HG03045 (cell line): ENCODE measurements around the gene ACBD5.
"Not testable (repeated sequence)": the region's sequence is repeated elsewhere in the genome, so short reads cannot be mapped to it uniquely, and the experiment has no call there.

Source experiments
- ATAC-seq: cut with Tn5 transposase; IDR thresholded peaks from one replicate; pipeline ENCODE4 v1.9.1; 2021; ENCODE audit warnings: mild to moderate bottlenecking, moderate library complexity; ENCODE audit not compliant: unreplicated experiment

ACBD5 gene

GRCh38 chr10:27240212-27241009 lies at the start of gene ACBD5:
Gene ACBD5 (minus strand): TSS chr10:27240797. CDS start chr10:27240688, 109 bp downstream.
- ATAC-seq = peak; percentile 57

DNA sequence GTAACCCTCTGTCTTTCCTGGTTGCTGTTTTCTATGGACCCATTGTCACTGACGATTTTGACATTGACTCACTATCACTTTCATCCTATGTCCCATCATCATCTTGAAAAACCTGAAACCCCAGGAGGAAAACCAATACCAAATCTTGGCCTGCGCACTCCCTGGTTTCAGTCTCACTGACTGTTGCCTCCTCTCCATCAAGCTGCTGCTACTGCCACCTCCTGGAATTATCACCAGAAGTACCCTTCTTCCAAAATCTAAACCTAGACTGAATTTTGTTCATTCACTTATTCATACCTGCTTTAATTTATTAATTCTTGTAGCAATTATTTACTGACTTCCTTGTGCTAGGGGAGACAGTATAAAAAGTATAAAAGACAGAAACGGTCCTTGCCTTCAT lies 44.5 kb upstream of the ACBD5 start:
- no peak for ATAC-seq

DNA sequence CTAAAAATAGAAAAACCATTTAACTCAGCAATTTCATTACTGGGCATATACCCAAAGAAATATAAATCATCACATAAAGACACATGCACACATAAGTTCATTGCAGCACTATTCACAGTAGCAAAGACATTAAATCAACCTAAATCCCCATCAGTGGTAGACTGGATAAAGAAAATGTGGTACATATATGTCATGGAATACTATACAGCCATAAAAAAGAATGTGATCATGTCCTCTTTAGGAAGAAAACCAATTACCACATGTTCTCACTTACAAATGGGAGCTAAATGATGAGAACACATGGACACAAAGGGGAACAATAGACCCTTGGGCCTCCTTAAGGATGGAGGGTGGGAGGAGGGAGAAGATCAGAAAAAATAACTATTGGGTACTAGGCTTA lies 36.0 kb upstream of the ACBD5 start:
- ATAC-seq = no peak

- not testable (repeated sequence) for ATAC-seq
These were observed 25.4 kb upstream of the ACBD5 start for GRCh38 chr10:27266025-27266424.

GRCh38 chr10:27262788-27263187 lies 22.2 kb upstream of the ACBD5 start:
- ATAC-seq = not testable (repeated sequence)

DNA sequence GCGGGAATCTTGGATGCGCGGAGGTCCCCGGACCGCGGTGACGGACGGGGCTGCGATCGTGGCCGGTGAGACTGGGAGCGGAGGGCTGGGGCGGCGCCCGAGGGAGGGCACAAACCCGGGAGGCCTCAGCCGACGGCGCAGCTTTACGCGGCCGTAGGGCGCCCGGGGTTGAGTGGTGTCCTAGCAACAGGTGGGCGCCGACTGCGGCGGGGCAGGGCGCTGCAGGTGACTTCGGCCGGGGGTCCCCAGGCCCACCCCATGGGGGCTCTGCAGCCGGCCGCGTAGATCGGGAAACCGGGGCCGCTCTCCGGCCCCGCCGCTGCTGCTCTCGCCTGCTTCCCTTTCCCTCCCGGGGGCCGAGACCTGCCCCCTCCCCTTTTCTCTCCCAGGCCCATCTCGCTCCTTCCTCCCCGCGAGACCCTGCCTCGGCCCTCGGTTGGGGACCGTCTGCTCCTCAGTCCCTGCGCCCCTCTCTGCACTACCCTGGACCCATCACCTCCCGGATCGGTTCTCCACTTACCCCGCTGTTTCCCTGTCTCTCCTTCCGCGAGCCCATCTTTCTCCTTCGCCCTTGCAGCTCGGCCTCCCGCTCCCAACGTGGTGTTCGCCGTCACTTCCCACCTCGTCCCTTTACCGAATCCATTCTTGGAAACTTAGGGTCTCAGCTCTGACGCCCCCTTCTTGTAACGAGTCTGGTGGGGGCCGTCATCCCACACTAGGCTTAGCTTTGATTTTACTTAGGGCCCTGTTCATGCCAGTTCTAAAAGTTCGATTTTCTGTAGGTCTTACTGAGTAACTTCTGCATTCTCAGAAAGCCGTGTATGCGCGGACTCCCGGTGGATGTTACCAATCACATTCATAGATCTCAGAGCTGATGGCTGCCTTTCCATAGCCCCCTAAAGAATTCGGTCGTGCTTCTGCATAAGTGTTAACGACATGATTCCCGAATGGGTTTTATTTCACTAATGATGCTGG lies 18.5 kb upstream of the ACBD5 start:
- peak; percentile 68 for ATAC-seq

- ATAC-seq = no peak
These were observed 17.9 kb upstream of the ACBD5 start for GRCh38 chr10:27258492-27258837.

GRCh38 chr10:27256299-27257189 lies 15.9 kb upstream of the ACBD5 start:
- no peak for ATAC-seq

DNA sequence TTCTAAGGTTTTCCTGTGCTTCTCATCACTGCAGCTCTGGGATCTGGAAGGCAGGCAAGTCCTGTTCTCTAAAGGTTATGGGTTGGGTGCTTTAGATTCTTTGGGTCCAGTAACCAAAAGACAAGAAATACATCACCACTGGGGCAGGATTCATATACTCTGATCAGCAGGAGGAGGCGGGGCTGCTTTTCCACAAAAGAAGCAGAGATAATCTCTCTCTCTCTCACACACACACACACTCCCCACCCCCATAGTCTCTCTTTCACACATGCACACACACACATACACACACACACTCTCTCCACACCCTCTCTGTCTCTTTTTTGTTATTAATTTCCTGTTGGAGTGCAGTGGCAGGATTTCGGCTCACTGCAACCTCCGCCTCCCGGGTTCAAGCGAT lies 13.0 kb upstream of the ACBD5 start:
- no peak for ATAC-seq

- ATAC-seq = peak; percentile 99
These were observed 11.8 kb upstream of the ACBD5 start for GRCh38 chr10:27252267-27253000.

GRCh38 chr10:27251554-27251953 lies 11.0 kb upstream of the ACBD5 start:
- no peak for ATAC-seq

- ATAC-seq = no peak
These were observed 7.6 kb upstream of the ACBD5 start for GRCh38 chr10:27248215-27248614.

- ATAC-seq = no peak
These were observed 6.8 kb upstream of the ACBD5 start for GRCh38 chr10:27247441-27247840.

GRCh38 chr10:27247006-27247405 lies 6.4 kb upstream of the ACBD5 start:
- ATAC-seq = no peak

- ATAC-seq = no peak
These were observed 5.2 kb upstream of the ACBD5 start for GRCh38 chr10:27245836-27246235.

DNA sequence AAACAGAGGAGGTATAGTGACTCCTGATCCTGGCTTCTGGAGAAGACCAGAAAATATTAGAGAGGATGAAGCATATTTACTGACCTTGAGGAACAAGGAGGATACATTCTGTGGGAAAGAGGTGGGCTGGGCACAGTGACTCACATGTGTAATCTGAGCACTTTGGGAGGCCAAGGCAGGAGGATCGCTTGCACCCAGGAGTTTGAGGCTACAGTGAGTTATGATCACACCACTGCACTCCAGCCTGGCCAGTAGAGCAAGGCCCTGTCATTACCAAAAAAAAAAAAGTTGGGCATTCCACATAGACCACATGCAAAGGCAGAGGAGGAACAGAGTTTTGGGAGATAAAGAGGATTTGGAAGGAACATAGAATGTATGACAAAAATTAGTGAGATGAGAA lies 4.4 kb upstream of the ACBD5 start:
- ATAC-seq = no peak

GRCh38 chr10:27242951-27243551 lies 2.5 kb upstream of the ACBD5 start:
- peak; percentile 31 for ATAC-seq

DNA sequence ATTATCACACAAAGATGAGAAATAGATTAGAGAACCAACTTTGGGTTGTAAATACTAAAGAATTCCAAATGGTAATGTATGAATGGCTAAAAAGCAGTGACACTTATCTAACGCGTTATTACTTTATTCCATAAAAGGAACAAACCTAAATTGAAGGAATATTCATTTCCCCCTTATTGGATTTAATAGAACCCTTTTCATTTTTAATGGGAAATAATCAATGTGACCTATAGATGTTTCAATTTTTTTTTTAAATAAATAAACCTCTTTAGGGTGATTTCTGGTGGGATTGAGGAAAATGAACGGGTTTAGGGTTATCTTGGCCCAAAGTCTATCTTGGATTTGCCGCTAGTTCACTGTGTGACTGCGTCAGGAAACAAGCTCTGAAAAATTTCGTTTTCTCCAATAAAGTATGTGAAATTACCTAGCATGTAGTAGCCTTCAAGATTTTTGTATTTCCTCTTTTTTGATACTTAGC lies 1.9 kb upstream of the ACBD5 start:
- no peak for ATAC-seq

DNA sequence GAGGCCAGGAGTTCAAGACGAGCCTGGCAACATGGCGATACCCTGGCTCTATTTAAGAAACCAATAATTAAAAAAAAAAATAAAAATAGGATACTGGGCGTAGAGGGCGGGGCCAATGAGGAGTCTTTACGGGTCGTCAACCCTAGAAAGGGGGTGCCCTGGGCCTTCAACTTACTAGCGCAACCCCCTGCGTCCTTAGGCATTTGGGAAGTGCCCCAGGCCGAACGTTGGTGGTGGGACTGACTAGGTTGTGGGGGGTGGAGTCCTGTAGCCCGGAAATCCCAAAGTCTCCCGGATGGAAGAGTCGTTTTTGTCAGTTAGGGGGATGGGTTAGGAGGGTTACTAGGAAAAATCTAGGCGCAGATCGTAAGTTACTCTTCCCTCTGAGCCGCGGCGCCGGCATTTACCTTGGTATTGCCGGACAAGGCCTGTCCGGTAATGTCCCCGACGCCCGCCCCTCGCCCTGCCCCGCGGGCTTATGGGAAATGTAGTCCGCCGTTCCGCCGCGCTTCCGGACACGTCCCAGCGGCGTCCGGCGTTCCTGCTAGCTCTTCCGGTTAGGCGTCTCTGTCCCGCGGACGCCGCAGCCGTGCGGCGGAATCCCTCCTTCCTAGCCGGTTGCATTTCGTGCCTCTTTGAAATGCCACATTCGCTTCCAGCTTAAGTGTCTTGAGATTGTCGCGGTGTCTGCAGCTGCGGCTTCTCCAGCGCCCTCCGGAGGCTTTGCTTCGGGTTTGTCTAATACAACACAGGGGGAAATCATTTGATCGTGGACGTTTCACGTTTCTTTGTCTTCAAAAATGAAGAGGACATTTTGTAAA lies 1.3 kb upstream of the ACBD5 start:
- peak; percentile 68 for ATAC-seq
